HG03342 (cell line): Measurements from ENCODE around the gene CRMP1.
"Not testable (repeated sequence)": the region's sequence is repeated elsewhere in the genome, so short reads cannot be mapped to it uniquely, and the experiment has no call there.

Experiments used
- ATAC-seq: cut with Tn5 transposase; IDR thresholded peaks from one replicate; pipeline ENCODE4 v1.9.1; 2021; ENCODE audit warnings: mild to moderate bottlenecking, moderate library complexity; ENCODE audit not compliant: unreplicated experiment

CRMP1 gene

GRCh38 chr4:5863461-5864113 lies 29.3 kb downstream of the CRMP1 start:
- no peak for ATAC-seq

GRCh38 chr4:5858020-5858769 lies 34.7 kb downstream of the CRMP1 start:
- ATAC-seq: no peak

- no peak for ATAC-seq
Measured at GRCh38 chr4:5857199-5857598, 35.7 kb downstream of the CRMP1 start.

- not testable (repeated sequence) for ATAC-seq
Measured at GRCh38 chr4:5856362-5856761, 36.5 kb downstream of the CRMP1 start.

- no peak for ATAC-seq
Measured at GRCh38 chr4:5854929-5855328, 38.0 kb downstream of the CRMP1 start.

GRCh38 chr4:5852523-5853202 lies 40.2 kb downstream of the CRMP1 start:
- ATAC-seq: no peak

- no peak for ATAC-seq
Measured at GRCh38 chr4:5851637-5852301, 41.1 kb downstream of the CRMP1 start.

GRCh38 chr4:5845035-5845905 lies 47.6 kb downstream of the CRMP1 start:
- ATAC-seq: no peak

GRCh38 chr4:5843573-5844530 lies 49.0 kb downstream of the CRMP1 start:
- no peak for ATAC-seq

GRCh38 chr4:5842456-5842855 lies 50.4 kb downstream of the CRMP1 start:
- ATAC-seq: no peak

GRCh38 chr4:5839751-5840674 lies 52.9 kb downstream of the CRMP1 start:
- ATAC-seq: no peak

- ATAC-seq: no peak
Measured at GRCh38 chr4:5839332-5839731, 53.6 kb downstream of the CRMP1 start.

GRCh38 chr4:5837483-5837882 lies 55.4 kb downstream of the CRMP1 start:
- ATAC-seq: not testable (repeated sequence)

GRCh38 chr4:5836943-5837342 lies 55.9 kb downstream of the CRMP1 start:
- no peak for ATAC-seq

GRCh38 chr4:5828005-5828391 lies 64.9 kb downstream of the CRMP1 start:
- no peak for ATAC-seq

- no peak for ATAC-seq
Measured at GRCh38 chr4:5827108-5828004, 65.5 kb downstream of the CRMP1 start.

- no peak for ATAC-seq
Measured at GRCh38 chr4:5826437-5827107, 66.3 kb downstream of the CRMP1 start.
